ENCODE results near the gene SHISAL2A. TPM values are rescaled to one million over a fixed set of nuclear protein-coding genes. Genes with fewer than 3 reads are reported as not detected.

Gene SHISAL2A
- total and polyA plus RNA-seq, 10 of the 15 experiments (the other 5 are each of a cell fraction or from before 2014, with no cell fraction given), result 0.18 to 0.67 (median 0.45) TPM

DNA sequence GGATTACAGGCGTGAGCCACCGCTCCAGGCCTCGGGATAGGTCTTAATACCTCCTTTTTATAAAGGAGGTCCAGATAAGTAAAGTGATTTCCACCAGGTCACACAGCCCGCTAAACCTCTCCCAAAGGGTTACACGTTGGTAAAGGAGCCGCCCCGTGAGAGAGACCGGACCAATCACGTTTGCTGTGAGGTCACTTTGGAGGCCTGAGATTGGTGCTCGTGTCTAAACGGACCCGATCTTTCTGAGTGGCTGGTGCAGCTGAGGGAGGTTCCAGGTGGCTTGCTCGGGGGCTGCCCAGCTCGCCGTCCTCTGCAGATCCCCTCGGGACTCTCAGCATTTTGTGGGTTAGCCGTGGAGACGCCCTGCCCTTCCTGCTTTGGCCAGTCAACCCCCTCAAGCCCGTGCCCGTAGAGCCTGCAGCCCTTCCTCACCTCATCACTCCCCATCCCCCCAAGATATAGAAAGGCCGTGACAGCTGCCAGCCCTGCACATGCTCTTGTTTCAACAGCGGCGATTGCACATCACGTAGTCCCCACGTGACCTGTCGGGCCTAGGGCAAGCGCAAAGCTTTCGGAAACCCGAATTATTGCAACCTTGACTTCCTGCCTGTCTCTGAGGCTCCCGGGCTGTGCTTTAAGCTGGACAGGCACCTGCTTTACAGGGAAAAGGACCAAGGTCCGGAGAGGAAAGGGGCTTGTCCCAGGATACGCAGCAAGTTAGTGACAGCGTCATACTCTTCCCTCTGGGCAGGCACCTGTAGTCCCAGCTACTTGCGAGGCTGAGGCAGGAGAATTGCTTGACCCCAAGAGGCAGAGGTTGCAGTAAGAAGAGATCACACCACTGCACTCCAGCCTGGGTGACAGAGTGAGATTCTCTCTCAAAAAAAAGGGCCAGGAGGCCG, 70.2 kb downstream of the SHISAL2A start (continued):
- TF ChIP-seq MEF2B (IDR thresholded peaks at IDR 0.05; ENCODE audit: partially characterized antibody, poor library complexity, severe bottlenecking) (peak; percentile 83), MXI1 (IDR thresholded peaks at IDR 0.05; ENCODE audit: low read depth, low read length) (0 out of 2 replicates have a peak, but pooled peaks have one; percentile 47), MYB (IDR thresholded peaks at IDR 0.05; ENCODE audit: borderline replicate concordance, low read depth, low read length) (no peak), SREBF1 (IDR thresholded peaks at IDR 0.05; ENCODE audit: low read length) (no peak), IKZF2 (IDR thresholded peaks at IDR 0.05) (peak in 1 of 2 experiments; percentile 43; a peak in 1 of 4 replicates), SIX5 (IDR thresholded peaks at IDR 0.05; ENCODE audit: low read depth, low read length, severe bottlenecking) (no peak), PML (IDR thresholded peaks at IDR 0.05; ENCODE audit: low read length) (no peak), TCF7 (IDR thresholded peaks at IDR 0.05; ENCODE audit: borderline replicate concordance) (no peak)
- TF ChIP-seq, protein P1, sequence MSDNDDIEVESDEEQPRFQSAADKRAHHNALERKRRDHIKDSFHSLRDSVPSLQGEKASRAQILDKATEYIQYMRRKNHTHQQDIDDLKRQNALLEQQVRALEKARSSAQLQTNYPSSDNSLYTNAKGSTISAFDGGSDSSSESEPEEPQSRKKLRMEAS (IDR thresholded peaks at IDR 0.05; ENCODE audit: low read depth, low read length), result peak; percentile 99

- Histone ChIP-seq H3K27me3 (replicated peaks in 1 of 2; ENCODE audit: control insufficient read depth in 2 of 2, insufficient read depth in 2 of 2, low read length in 1 of 2) (no peaks in the 10 kb centered on the region), H3K27ac (ENCODE audit: control insufficient read depth, insufficient read depth) (no peak overlapping the region), H3K9ac (ENCODE audit: control insufficient read depth, insufficient read depth, low read length) (no peak overlapping the region), H3K36me3 (ENCODE audit: control insufficient read depth in 2 of 2, insufficient read depth in 2 of 2, low read length in 1 of 2) (no peaks in the 10 kb centered on the region), H3K4me3 (no peak overlapping the region), H3K9me3 (replicated peaks; ENCODE audit: control insufficient read depth, insufficient read depth, low read length) (no peaks in the 10 kb centered on the region), H3K4me1 (ENCODE audit: control insufficient read depth, insufficient read depth, low read length) (peaks cover 6% of the 10 kb centered on the region; the same call in 1 of the 2 replicates), H2AFZ (ENCODE audit: control insufficient read depth, low read depth, low read length) (no peak overlapping the region), H3K4me2 (ENCODE audit: control insufficient read depth, insufficient read depth) (no peak overlapping the region), H4K20me1 (ENCODE audit: control insufficient read depth, insufficient read depth) (no peaks in the 10 kb centered on the region), H3K79me2 (ENCODE audit: control insufficient read depth, insufficient read depth, low read length) (no peaks in the 10 kb centered on the region)
- no TSS peak for BruUV-seq (replicated peaks)
- RAD21 ChIA-PET (ENCODE audit: unreplicated experiment), result no interaction called here
- SMC1A ChIA-PET (ENCODE audit: uncharacterized antibody, unreplicated experiment), result no interaction called here
- FAIRE-seq, result no peak
- WGBS (ENCODE audit: insufficient coverage, insufficient replicate concordance, low lambda C conversion rate, missing lambda C conversion rate), result 63% methylated on average over 6 of the region's 6 CpGs
- TF ChIP-seq BACH1 (IDR thresholded peaks at IDR 0.05; ENCODE audit: borderline replicate concordance) (no peak), PRDM15 (CRISPR knock-in tag; IDR thresholded peaks at IDR 0.05) (no peak), CREM (IDR thresholded peaks at IDR 0.05; ENCODE audit: low read depth) (no peak), MTA3 (IDR thresholded peaks at IDR 0.05; ENCODE audit: borderline replicate concordance, low read length) (no peak), EED (IDR thresholded peaks at IDR 0.05; ENCODE audit: low read depth) (no peak), BRCA1 (IDR thresholded peaks at IDR 0.05; ENCODE audit: low read depth, low read length) (no peak), NFYB (IDR thresholded peaks at IDR 0.05; ENCODE audit: insufficient read depth, low read depth, low read length) (no peak)
- TF ChIP-seq, protein P2, sequence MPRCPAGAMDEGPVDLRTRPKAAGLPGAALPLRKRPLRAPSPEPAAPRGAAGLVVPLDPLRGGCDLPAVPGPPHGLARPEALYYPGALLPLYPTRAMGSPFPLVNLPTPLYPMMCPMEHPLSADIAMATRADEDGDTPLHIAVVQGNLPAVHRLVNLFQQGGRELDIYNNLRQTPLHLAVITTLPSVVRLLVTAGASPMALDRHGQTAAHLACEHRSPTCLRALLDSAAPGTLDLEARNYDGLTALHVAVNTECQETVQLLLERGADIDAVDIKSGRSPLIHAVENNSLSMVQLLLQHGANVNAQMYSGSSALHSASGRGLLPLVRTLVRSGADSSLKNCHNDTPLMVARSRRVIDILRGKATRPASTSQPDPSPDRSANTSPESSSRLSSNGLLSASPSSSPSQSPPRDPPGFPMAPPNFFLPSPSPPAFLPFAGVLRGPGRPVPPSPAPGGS (IDR thresholded peaks at IDR 0.05; ENCODE audit: borderline replicate concordance, insufficient read depth, low read depth, low read length, poor library complexity, severe bottlenecking), result no peak
- no peak for ATAC-seq
- POLR2A ChIA-PET, result no interaction called here
- intact Hi-C loops (cut with micrococcal nuclease; ENCODE audit: unreplicated experiment) (no loop called here), in situ Hi-C loops (cut with MboI) (no loop called here)
- no peak for DNase-seq (ENCODE audit: low read depth, low spot score)
- CTCF ChIA-PET, result interaction anchor here (1.3 kb wide), 1 partner anchor 120 kb away, joined by 3 read pairs; no protein-coding TSS in a partner anchor
These were observed 73.2 kb downstream of the SHISAL2A start for GRCh38 chr1:52706136-52706670.
